GM21723 (cell line): ENCODE data around the gene PRKAG3.
"Not testable (repeated sequence)": the region's sequence is repeated elsewhere in the genome, so short reads cannot be mapped to it uniquely, and the experiment has no call there.

Experiments
- ATAC-seq: cut with Tn5 transposase; IDR thresholded peaks from one replicate; pipeline ENCODE4 v1.9.1; 2021; ENCODE audit warnings: mild to moderate bottlenecking, moderate library complexity; ENCODE audit not compliant: unreplicated experiment

Gene PRKAG3

DNA sequence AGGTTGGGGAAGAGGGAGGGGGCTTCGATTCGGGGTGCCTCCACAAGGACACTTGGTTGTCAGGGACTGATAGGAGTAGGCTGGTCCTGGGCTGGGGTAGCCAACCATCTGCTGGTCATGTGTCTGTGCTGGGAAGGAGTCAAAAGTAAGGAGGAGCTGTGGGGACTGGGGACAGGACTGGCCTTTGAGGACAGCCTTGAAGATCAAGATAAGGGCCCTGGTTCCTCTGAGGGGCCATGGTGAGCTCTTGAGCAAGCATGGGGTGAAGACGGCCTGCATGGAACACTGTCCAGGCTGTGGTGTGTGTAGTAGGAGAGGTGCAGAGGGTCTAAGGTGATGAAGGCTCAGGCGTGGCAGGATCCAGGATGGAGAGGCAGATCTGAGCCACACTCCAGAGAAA lies 47.9 kb downstream of the PRKAG3 start:
- no peak for ATAC-seq

- ATAC-seq, result no peak
Observed at GRCh38 chr2:218782528-218782844, 49.1 kb downstream of the PRKAG3 start.

- no peak for ATAC-seq
Observed at GRCh38 chr2:218781691-218782527, 49.7 kb downstream of the PRKAG3 start, which contains the start of gene CYP27A1. CYP27A1 (plus strand) TSS chr2:218782147; CDS start chr2:218782183, 36 bp downstream.

DNA sequence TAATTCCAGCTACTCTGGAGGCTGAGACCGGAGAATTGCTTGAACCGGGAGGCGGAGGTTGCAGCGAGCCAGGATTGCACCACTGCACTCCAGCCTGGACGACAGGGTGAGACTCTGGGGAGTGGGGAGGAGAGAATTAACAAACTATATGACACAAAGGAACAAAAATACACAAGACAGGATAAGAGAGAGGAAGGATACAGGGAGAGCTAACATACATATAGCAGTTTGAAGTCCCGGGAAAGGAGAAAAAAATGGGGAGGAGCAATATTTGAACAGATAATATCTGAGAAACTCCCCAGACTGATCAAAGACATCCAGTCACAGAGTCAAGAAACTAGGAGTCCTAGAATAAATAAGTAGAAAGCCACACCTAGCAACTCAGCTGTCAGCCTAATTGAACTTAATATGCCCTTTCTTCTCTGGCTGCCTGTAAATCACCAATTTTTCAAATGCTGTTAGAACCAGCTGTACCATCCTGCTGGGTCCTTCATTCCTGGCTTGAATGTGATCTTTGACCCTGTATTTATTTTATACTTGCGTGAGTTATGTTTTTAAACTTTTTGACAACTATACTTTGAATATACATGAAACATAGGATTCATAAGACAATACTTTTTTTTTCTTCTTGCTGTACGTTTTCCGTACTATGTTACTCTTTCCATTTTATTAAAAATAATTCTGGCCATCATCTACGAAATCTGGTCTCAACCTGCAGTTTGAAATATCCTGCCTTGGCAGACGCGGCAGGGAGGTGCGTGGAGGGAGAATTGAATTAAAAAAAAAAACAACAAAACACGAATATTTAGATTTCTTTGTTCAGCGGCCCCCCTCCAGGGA lies 50.5 kb downstream of the PRKAG3 start:
- ATAC-seq, result no peak

DNA sequence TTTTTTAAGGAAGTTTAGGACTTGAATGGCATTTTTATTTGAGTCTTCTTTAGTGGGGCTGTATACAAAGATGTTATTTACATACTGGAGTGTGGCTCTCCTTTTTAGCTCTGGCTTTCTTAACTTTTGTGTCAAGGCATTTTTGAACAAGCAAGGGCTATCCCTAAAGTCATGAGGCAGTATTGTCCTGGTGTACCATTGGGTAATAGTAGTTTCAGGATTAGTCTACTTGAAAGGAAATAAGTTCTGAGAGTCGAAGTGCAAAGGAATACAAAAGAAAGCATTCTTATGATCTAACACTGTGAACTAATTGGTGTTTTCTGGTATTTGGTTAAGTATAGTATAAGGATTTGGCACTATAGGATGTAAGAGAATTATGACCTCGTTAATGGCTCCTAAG lies 51.6 kb downstream of the PRKAG3 start:
- ATAC-seq, result no peak

GRCh38 chr2:218777276-218777990 lies 54.2 kb downstream of the PRKAG3 start:
- no peak for ATAC-seq

- ATAC-seq, result no peak
Observed at GRCh38 chr2:218776488-218776887, 55.1 kb downstream of the PRKAG3 start.

GRCh38 chr2:218773881-218774280 lies 57.7 kb downstream of the PRKAG3 start:
- ATAC-seq, result no peak

DNA sequence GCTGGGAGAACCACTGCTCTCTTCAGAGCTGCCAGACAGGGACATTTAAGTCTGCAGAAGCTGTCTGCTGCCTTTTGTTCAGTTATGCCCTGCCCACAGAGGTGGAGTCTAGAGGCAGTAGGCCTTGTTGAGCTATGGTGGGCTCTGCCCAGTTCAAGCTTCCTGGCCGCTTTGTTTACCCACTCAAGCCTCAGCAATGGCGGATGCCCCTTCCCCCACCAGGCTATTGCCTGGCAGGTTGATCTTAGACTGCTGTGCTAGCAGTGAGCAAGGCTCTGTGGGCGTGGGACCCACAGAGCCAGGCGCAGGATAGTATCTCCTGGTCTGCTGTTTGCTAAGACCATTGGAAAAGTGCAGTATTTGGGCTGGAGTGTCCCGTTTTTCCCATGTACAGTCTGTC lies 58.8 kb downstream of the PRKAG3 start:
- ATAC-seq, result not testable (repeated sequence)
